GM23338 (cell line): ENCODE measurements around the gene C2CD3. TPM values are rescaled to one million over a fixed set of nuclear protein-coding genes. Genes with fewer than 3 reads are reported as not detected.

Experiments
- ATAC-seq: fragments of 200-7000 bp; cut with Tn5 transposase; 3 replicates; pipeline ENCODE4 v1.9.1; 2020
- DNase-seq: peaks from one replicate; pipeline ENCODE4 v3.0.0-alpha.2; 2015; ENCODE audit warnings: low spot score
- H2AFZ ChIP-seq: fragments of 200-600 bp; sonication (generic); 2 replicates; pipeline ENCODE4 v1.8.0; 2016; ENCODE audit warnings: antibody characterized with exemption, mild to moderate bottlenecking, moderate library complexity
- H3F3A ChIP-seq: fragments of 200-600 bp; sonication (generic); replicated peaks from 2 replicates; pipeline ENCODE4 v1.8.0; 2017; ENCODE audit warnings: antibody characterized with exemption, mixed run types, low read depth
- H3K27ac ChIP-seq: fragments of 200-600 bp; sonication (generic); 2 replicates; pipeline ENCODE4 v1.6.1; 2016; ENCODE audit warnings: low read depth
- H3K27me3 ChIP-seq: fragments of 200-600 bp; sonication (generic); 2 replicates; pipeline ENCODE4 v1.8.0; 2016; ENCODE audit warnings: mild to moderate bottlenecking, mixed run types, moderate library complexity; ENCODE audit not compliant: insufficient read depth
- H3K36me3 ChIP-seq: fragments of 200-600 bp; sonication (generic); 2 replicates; pipeline ENCODE4 v1.8.0; 2016; ENCODE audit warnings: mild to moderate bottlenecking; ENCODE audit not compliant: insufficient read depth
- H3K4me1 ChIP-seq: fragments of 200-600 bp; sonication (generic); 2 replicates; pipeline ENCODE4 v1.8.0; 2016; ENCODE audit warnings: mild to moderate bottlenecking, moderate library complexity; ENCODE audit not compliant: insufficient read depth
- H3K4me2 ChIP-seq: fragments of 200-600 bp; sonication (generic); 2 replicates; pipeline ENCODE4 v1.7.1; 2017; ENCODE audit warnings: mixed run types
- H3K4me3 ChIP-seq: fragments of 200-600 bp; sonication (generic); 2 replicates; pipeline ENCODE4 v1.6.1; 2016; ENCODE audit warnings: mixed run types
- H3K79me2 ChIP-seq: fragments of 200-600 bp; sonication (generic); replicated peaks from 2 replicates; pipeline ENCODE4 v1.8.0; 2017; ENCODE audit warnings: mild to moderate bottlenecking; ENCODE audit not compliant: insufficient read depth
- H3K9me2 ChIP-seq: fragments of 200-600 bp; sonication (generic); 2 replicates; pipeline ENCODE4 v1.8.0; 2017; ENCODE audit not compliant: insufficient read depth
- H4K20me1 ChIP-seq: fragments of 200-600 bp; sonication (generic); replicated peaks from 2 replicates; pipeline ENCODE4 v1.8.0; 2017; ENCODE audit warnings: mild to moderate bottlenecking; ENCODE audit not compliant: insufficient read depth
- H3K27ac Mint-ChIP-seq: 2 replicates; pipeline ENCODE4 v1.8.0; 2020; ENCODE audit warnings: inconsistent platforms, mild to moderate bottlenecking, moderate library complexity, mixed read lengths
- H3K27me3 Mint-ChIP-seq: 3 replicates; pipeline ENCODE4 v1.8.0; 2022; ENCODE audit warnings: low read depth, mild to moderate bottlenecking, moderate library complexity, mixed read lengths, inconsistent platforms; ENCODE audit not compliant: insufficient read depth, poor library complexity
- H3K36me3 Mint-ChIP-seq: 3 replicates; pipeline ENCODE4 v1.8.0; 2021; ENCODE audit warnings: low read depth, mild to moderate bottlenecking, inconsistent platforms, moderate library complexity, mixed read lengths
- H3K4me1 Mint-ChIP-seq: 3 replicates; pipeline ENCODE4 v1.8.0; 2020; ENCODE audit warnings: mild to moderate bottlenecking, inconsistent platforms, mixed read lengths
- H3K4me3 Mint-ChIP-seq: 3 replicates; pipeline ENCODE4 v1.8.0; 2021; ENCODE audit warnings: moderate library complexity, mild to moderate bottlenecking, inconsistent platforms, mixed read lengths
- H3K9me3 Mint-ChIP-seq: 3 replicates; pipeline ENCODE4 v1.8.0; 2020; ENCODE audit warnings: moderate library complexity, mild to moderate bottlenecking, inconsistent platforms, mixed read lengths
- CREB1 ChIP-seq: fragments of 250-450 bp; sonication (Bioruptor Pico); IDR thresholded peaks from 2 replicates; pipeline ENCODE4 v1.5.0; 2020; ENCODE audit warnings: low read depth, mild to moderate bottlenecking, moderate library complexity
- EZH2 ChIP-seq: fragments of 200-600 bp; sonication (generic); IDR thresholded peaks from one replicate; pipeline ENCODE4 v1.8.0; 2017; ENCODE audit warnings: antibody characterized with exemption, mild to moderate bottlenecking, low read depth; ENCODE audit not compliant: unreplicated experiment
- EZH2phosphoT487 ChIP-seq: fragments of 200-600 bp; sonication (generic); IDR thresholded peaks from one replicate; pipeline ENCODE4 v1.8.1; 2018; ENCODE audit warnings: antibody characterized with exemption; ENCODE audit not compliant: unreplicated experiment
- JUNB ChIP-seq: IDR thresholded peaks from one replicate; pipeline ENCODE4 v1.6.1; 2016; ENCODE audit warnings: antibody characterized with exemption; ENCODE audit not compliant: unreplicated experiment
- NANOG ChIP-seq: IDR thresholded peaks from 2 replicates; pipeline ENCODE4 v1.6.1; 2016; ENCODE audit warnings: antibody characterized with exemption, borderline replicate concordance
- POLR2AphosphoS5 ChIP-seq: IDR thresholded peaks from 2 replicates; pipeline ENCODE4 v1.6.1; 2016; ENCODE audit warnings: antibody characterized with exemption, low read depth
- REST ChIP-seq: IDR thresholded peaks from one replicate; pipeline ENCODE4 v1.6.1; 2018; ENCODE audit warnings: antibody characterized with exemption; ENCODE audit not compliant: unreplicated experiment
- STAT1 ChIP-seq: IDR thresholded peaks from one replicate; pipeline ENCODE4 v1.6.1; 2016; ENCODE audit warnings: antibody characterized with exemption; ENCODE audit not compliant: unreplicated experiment
- ZNF114 ChIP-seq: fragments of 250-450 bp; sonication (Bioruptor Pico); IDR thresholded peaks from 2 replicates; pipeline ENCODE4 v1.5.0; 2020; ENCODE audit warnings: mild to moderate bottlenecking, moderate library complexity
- ZNF331 ChIP-seq: fragments of 250-450 bp; sonication (Bioruptor Pico); IDR thresholded peaks from 2 replicates; pipeline ENCODE4 v1.5.0; 2020; ENCODE audit warnings: low read depth, mild to moderate bottlenecking, moderate library complexity
- polyA plus RNA-seq: library from polyadenylated mRNA; unstranded; fragments of >200 nt; fragmentation: Nextera tagmentation; extraction: Ambion mirVana; gene quantifications from 2 replicates; pipeline ENCODE4 v1.2.1, GENCODE V29; 2016
- total RNA-seq: library from RNA; depleted of rRNA; stranded (reverse); fragments of >200 nt; shearing (Covaris generic); gene quantifications from 2 replicates; pipeline ENCODE4 v1.2.3, GENCODE V29; 2014
- TF ChIP-seq, protein P1 (sequence below): fragments of 250-450 bp; sonication (Bioruptor Pico); IDR thresholded peaks from 2 replicates; pipeline ENCODE4 v1.5.0; 2020; ENCODE audit warnings: mild to moderate bottlenecking, moderate library complexity
- TF ChIP-seq, protein P2 (sequence below): IDR thresholded peaks from 2 replicates; pipeline ENCODE4 v1.6.1; 2016; ENCODE audit warnings: antibody characterized with exemption

Gene C2CD3
- total and polyA plus RNA-seq, 2 experiments from 2014 or later, result 15.5 to 29.5 TPM

DNA sequence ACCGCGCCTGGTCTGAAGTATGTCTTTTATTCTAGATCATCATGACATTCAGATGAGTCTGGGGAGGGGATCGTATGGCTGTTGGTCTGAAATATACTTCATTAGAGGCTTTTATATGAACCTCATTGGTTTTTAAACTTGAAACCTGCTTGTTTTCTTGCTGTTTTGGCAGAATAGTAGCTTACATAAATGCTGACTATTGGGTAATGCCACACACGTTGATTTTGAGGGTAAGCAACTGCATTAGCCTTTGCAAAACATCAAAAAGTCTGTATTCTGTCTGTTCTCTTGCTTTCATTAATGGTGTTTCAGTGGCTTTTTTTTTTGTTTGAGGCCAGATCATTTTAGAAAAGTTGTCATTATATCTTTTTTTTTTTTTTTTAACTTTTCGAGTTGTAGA, 14.5 kb upstream of the C2CD3 start:
- no peak overlapping the region for H3K27ac ChIP-seq
- H3K4me3 ChIP-seq, result no peak overlapping the region
- no peak overlapping the region for H3K4me3 Mint-ChIP-seq
- no peak overlapping the region for H3K4me2 ChIP-seq
- H3K9me2 ChIP-seq, result no peaks in the 10 kb centered on the region
- H3K36me3 ChIP-seq, result no peaks in the 10 kb centered on the region
- ATAC-seq (no peak), DNase-seq (no peak)
- H3K27me3 ChIP-seq, result no peaks in the 10 kb centered on the region
- H3K4me1 ChIP-seq, result no peaks in the 10 kb centered on the region
- H3K27ac Mint-ChIP-seq, result no peak overlapping the region
- H3K79me2 ChIP-seq, result peaks cover 65% of the 10 kb centered on the region
- H3K4me1 Mint-ChIP-seq, result no peaks in the 10 kb centered on the region
- no peaks in the 10 kb centered on the region for H3F3A ChIP-seq
- TF ChIP-seq, protein P1, sequence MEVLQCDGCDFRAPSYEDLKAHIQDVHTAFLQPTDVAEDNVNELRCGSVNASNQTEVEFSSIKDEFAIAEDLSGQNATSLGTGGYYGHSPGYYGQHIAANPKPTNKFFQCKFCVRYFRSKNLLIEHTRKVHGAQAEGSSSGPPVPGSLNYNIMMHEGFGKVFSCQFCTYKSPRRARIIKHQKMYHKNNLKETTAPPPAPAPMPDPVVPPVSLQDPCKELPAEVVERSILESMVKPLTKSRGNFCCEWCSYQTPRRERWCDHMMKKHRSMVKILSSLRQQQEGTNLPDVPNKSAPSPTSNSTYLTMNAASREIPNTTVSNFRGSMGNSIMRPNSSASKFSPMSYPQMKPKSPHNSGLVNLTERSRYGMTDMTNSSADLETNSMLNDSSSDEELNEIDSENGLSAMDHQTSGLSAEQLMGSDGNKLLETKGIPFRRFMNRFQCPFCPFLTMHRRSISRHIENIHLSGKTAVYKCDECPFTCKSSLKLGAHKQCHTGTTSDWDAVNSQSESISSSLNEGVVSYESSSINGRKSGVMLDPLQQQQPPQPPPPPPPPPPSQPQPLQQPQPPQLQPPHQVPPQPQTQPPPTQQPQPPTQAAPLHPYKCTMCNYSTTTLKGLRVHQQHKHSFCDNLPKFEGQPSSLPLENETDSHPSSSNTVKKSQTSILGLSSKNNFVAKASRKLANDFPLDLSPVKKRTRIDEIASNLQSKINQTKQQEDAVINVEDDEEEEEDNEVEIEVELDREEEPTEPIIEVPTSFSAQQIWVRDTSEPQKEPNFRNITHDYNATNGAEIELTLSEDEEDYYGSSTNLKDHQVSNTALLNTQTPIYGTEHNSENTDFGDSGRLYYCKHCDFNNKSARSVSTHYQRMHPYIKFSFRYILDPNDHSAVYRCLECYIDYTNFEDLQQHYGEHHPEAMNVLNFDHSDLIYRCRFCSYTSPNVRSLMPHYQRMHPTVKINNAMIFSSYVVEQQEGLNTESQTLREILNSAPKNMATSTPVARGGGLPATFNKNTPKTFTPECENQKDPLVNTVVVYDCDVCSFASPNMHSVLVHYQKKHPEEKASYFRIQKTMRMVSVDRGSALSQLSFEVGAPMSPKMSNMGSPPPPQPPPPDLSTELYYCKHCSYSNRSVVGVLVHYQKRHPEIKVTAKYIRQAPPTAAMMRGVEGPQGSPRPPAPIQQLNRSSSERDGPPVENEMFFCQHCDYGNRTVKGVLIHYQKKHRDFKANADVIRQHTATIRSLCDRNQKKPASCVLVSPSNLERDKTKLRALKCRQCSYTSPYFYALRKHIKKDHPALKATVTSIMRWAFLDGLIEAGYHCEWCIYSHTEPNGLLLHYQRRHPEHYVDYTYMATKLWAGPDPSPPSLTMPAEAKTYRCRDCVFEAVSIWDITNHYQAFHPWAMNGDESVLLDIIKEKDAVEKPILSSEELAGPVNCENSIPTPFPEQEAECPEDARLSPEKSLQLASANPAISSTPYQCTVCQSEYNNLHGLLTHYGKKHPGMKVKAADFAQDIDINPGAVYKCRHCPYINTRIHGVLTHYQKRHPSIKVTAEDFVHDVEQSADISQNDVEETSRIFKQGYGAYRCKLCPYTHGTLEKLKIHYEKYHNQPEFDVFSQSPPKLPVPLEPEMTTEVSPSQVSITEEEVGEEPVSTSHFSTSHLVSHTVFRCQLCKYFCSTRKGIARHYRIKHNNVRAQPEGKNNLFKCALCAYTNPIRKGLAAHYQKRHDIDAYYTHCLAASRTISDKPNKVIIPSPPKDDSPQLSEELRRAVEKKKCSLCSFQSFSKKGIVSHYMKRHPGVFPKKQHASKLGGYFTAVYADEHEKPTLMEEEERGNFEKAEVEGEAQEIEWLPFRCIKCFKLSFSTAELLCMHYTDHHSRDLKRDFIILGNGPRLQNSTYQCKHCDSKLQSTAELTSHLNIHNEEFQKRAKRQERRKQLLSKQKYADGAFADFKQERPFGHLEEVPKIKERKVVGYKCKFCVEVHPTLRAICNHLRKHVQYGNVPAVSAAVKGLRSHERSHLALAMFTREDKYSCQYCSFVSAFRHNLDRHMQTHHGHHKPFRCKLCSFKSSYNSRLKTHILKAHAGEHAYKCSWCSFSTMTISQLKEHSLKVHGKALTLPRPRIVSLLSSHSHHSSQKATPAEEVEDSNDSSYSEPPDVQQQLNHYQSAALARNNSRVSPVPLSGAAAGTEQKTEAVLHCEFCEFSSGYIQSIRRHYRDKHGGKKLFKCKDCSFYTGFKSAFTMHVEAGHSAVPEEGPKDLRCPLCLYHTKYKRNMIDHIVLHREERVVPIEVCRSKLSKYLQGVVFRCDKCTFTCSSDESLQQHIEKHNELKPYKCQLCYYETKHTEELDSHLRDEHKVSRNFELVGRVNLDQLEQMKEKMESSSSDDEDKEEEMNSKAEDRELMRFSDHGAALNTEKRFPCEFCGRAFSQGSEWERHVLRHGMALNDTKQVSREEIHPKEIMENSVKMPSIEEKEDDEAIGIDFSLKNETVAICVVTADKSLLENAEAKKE (CRISPR knock-in tag), result no peak
- no peak for TF ChIP-seq REST
- TF ChIP-seq, protein P2, sequence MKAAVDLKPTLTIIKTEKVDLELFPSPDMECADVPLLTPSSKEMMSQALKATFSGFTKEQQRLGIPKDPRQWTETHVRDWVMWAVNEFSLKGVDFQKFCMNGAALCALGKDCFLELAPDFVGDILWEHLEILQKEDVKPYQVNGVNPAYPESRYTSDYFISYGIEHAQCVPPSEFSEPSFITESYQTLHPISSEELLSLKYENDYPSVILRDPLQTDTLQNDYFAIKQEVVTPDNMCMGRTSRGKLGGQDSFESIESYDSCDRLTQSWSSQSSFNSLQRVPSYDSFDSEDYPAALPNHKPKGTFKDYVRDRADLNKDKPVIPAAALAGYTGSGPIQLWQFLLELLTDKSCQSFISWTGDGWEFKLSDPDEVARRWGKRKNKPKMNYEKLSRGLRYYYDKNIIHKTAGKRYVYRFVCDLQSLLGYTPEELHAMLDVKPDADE, result no peak
- TF ChIP-seq CREB1 (CRISPR knock-in tag), result no peak
- TF ChIP-seq EZH2phosphoT487, result no peak
- TF ChIP-seq ZNF114 (CRISPR knock-in tag), result no peak
- no peak for TF ChIP-seq POLR2AphosphoS5
- TF ChIP-seq JUNB, result no peak
- TF ChIP-seq NANOG, result no peak
- no peak for TF ChIP-seq ZNF331
- no peak for TF ChIP-seq EZH2
- no peak for TF ChIP-seq STAT1
- peaks cover 14% of the 10 kb centered on the region for H4K20me1 ChIP-seq
- no peak overlapping the region for H2AFZ ChIP-seq
- peaks cover 15% of the 10 kb centered on the region for H3K36me3 Mint-ChIP-seq
- peaks cover 2% of the 10 kb centered on the region; the same call in 2 of the 3 replicates for H3K9me3 Mint-ChIP-seq
- H3K27me3 Mint-ChIP-seq, result no peaks in the 10 kb centered on the region
